CD4-positive, alpha-beta T cell (primary cell): ENCODE measurements around the gene SLC9A2. TPM values are rescaled to one million over a fixed set of nuclear protein-coding genes. Genes with fewer than 3 reads are reported as not detected.

Source experiments
- ATAC-seq: fragments of 200-7000 bp; cut with Tn5 transposase; one replicate; pipeline ENCODE4 v1.10.0; 2022; ENCODE audit warnings: mild to moderate bottlenecking; ENCODE audit not compliant: poor library complexity
- CTCF ChIA-PET: fragments of 350-600 bp; sonication (Branson Sonifier 250); formaldehyde crosslinking; loops from one replicate; lab custom pipeline; 2021; ENCODE audit warnings: antibody characterized with exemption, inconsistent platforms; lab: Charles Lee
- POLR2A ChIA-PET: fragments of 350-600 bp; sonication (Branson Sonifier 250); formaldehyde crosslinking; loops from one replicate; lab custom pipeline; 2021; ENCODE audit warnings: antibody characterized with exemption, inconsistent platforms; lab: Charles Lee
- DNase-seq, 14 experiments: peaks; one replicate each; pipeline ENCODE4 v3.0.0-alpha.2; 2013 to 2020; ENCODE audit warnings: mixed read lengths in 2 of 14
- H3K27ac ChIP-seq, 2 donors: one replicate each; pipeline versions ENCODE4 v1.5.1 to v1.7.0; 2013; ENCODE audit warnings: low read length in 2 of 2, low read depth in 1 of 2, mild to moderate bottlenecking in 1 of 2
- H3K27me3 ChIP-seq, 2 experiments: 1 replicate in 1 of 2; 2 replicates in 1 of 2; pipeline versions ENCODE4 v1.6.1 to v1.7.0; 2013; ENCODE audit warnings: low read length in 2 of 2, control low read depth in 1 of 2, mild to moderate bottlenecking in 1 of 2, moderate library complexity in 1 of 2; ENCODE audit not compliant: insufficient read depth in 2 of 2, control insufficient read depth in 1 of 2
- H3K36me3 ChIP-seq: one replicate; pipeline ENCODE4 v1.6.1; 2013; ENCODE audit warnings: low read length, control low read depth; ENCODE audit not compliant: insufficient read depth
- H3K4me1 ChIP-seq: one replicate; pipeline ENCODE4 v1.6.1; 2013; ENCODE audit warnings: low read length, control low read depth; ENCODE audit not compliant: insufficient read depth
- H3K4me3 ChIP-seq: one replicate; pipeline ENCODE4 v1.5.1; 2013; ENCODE audit warnings: mild to moderate bottlenecking, low read length, moderate library complexity
- H3K9me3 ChIP-seq, 2 experiments: 1 replicate in 1 of 2; 2 replicates in 1 of 2; pipeline versions ENCODE4 v1.6.1 to v1.7.0; 2013; ENCODE audit warnings: low read length in 2 of 2, mild to moderate bottlenecking in 2 of 2, control low read depth in 1 of 2, moderate library complexity in 1 of 2; ENCODE audit not compliant: control insufficient read depth in 1 of 2, insufficient read depth in 1 of 2
- H3K27ac Mint-ChIP-seq: one replicate; pipeline ENCODE4 v1.8.0; 2020; ENCODE audit warnings: mixed read lengths
- H3K27me3 Mint-ChIP-seq: one replicate; pipeline ENCODE4 v1.8.0; 2021; ENCODE audit warnings: mixed read lengths
- H3K36me3 Mint-ChIP-seq: one replicate; pipeline ENCODE4 v1.8.0; 2021; ENCODE audit warnings: low read depth, mixed read lengths
- H3K4me1 Mint-ChIP-seq: one replicate; pipeline ENCODE4 v1.8.0; 2021; ENCODE audit warnings: low read depth, mixed read lengths
- H3K4me3 Mint-ChIP-seq: one replicate; pipeline ENCODE4 v1.8.0; 2020; ENCODE audit warnings: mild to moderate bottlenecking, mixed read lengths
- H3K9me3 Mint-ChIP-seq: one replicate; pipeline ENCODE4 v1.8.0; 2020; ENCODE audit warnings: mixed read lengths
- CTCF ChIP-seq: fragments of 200-600 bp; IDR thresholded peaks from one replicate; pipeline ENCODE4 v1.8.0; 2022; ENCODE audit warnings: antibody characterized with exemption, mild to moderate bottlenecking
- intact Hi-C, 2 experiments: fragments of 100-400 bp; cut with DNase I in 1 of 2; cut with micrococcal nuclease in 1 of 2; formaldehyde crosslinking; loops; one replicate each; pipeline versions ENCODE4 v1.15.1 to v1.9.0; 2023 to 2025; cut with DNase I, micrococcal nuclease
- total RNA-seq, 174 experiments: library from RNA in 2 of 174; stranded (reverse) in 2 of 174; gene quantifications; one replicate each; pipeline ENCODE4 v1.2.3 and lab custom pipeline; 2021 to 2026

The SLC9A2 gene
- total RNA-seq, 2 experiments from 2014 or later = not detected

- peaks cover 97% of the 10 kb centered on the region for H3K36me3 Mint-ChIP-seq
- Histone ChIP-seq H3K9me3 (no peaks in the 10 kb centered on the region), H3K36me3 (peaks cover 73% of the 10 kb centered on the region), H3K27ac (no peak overlapping the region), H3K4me1 (no peaks in the 10 kb centered on the region), H3K27me3 (no peaks in the 10 kb centered on the region), H3K4me3 (no peak overlapping the region)
- no peaks in the 10 kb centered on the region for H3K4me1 Mint-ChIP-seq
- TF ChIP-seq CTCF = no peak
- H3K27me3 Mint-ChIP-seq = no peaks in the 10 kb centered on the region
- no peak for ATAC-seq
- no peak overlapping the region for H3K4me3 Mint-ChIP-seq
- DNase-seq = no peak
- no peaks in the 10 kb centered on the region for H3K9me3 Mint-ChIP-seq
- intact Hi-C loops = no loop called here
- H3K27ac Mint-ChIP-seq = no peak overlapping the region
- CTCF ChIA-PET = interaction anchor here (0.8 kb wide), 1 partner anchor 30 kb away, joined by 3 read pairs; no protein-coding TSS in a partner anchor
- POLR2A ChIA-PET = interaction anchor here (1.3 kb wide), 1 partner anchor 13 kb away, joined by 3 read pairs; a partner anchor contains a TSS
Observed at GRCh38 chr2:102724016-102724490, 104.7 kb downstream of the SLC9A2 start.

GRCh38 chr2:102724553-102724952 lies 105.2 kb downstream of the SLC9A2 start:
- ChIA-PET CTCF (interaction anchor here (0.8 kb wide), 1 partner anchor 29 kb away, joined by 3 read pairs; no protein-coding TSS in a partner anchor), POLR2A (interaction anchor here (1.3 kb wide), 1 partner anchor 12 kb away, joined by 3 read pairs; a partner anchor contains a TSS)
- Histone ChIP-seq H3K4me3 (no peak overlapping the region), H3K27me3 (no peaks in the 10 kb centered on the region), H3K27ac (no peak overlapping the region), H3K4me1 (no peaks in the 10 kb centered on the region), H3K36me3 (peaks cover 72% of the 10 kb centered on the region), H3K9me3 (no peaks in the 10 kb centered on the region)
- DNase-seq (no peak), ATAC-seq (no peak)
- no peaks in the 10 kb centered on the region for H3K27me3 Mint-ChIP-seq
- intact Hi-C loops = no loop called here
- H3K4me3 Mint-ChIP-seq = no peak overlapping the region
- H3K9me3 Mint-ChIP-seq = no peaks in the 10 kb centered on the region
- H3K36me3 Mint-ChIP-seq = peaks cover 92% of the 10 kb centered on the region
- H3K4me1 Mint-ChIP-seq = no peaks in the 10 kb centered on the region
- no peak for TF ChIP-seq CTCF
- H3K27ac Mint-ChIP-seq = no peak overlapping the region

GRCh38 chr2:102726128-102727087 lies 107.1 kb downstream of the SLC9A2 start:
- no peak for DNase-seq
- no peaks in the 10 kb centered on the region for H3K27me3 Mint-ChIP-seq
- POLR2A ChIA-PET = no interaction called here
- ATAC-seq = no peak
- no peak overlapping the region for H3K4me3 Mint-ChIP-seq
- H3K27ac ChIP-seq = no peak overlapping the region
- no peaks in the 10 kb centered on the region for H3K4me1 ChIP-seq
- TF ChIP-seq CTCF = no peak
- CTCF ChIA-PET = interaction anchor here (0.9 kb wide), 1 partner anchor 10 kb away, joined by 3 read pairs; a partner anchor contains a TSS
- no peaks in the 10 kb centered on the region for H3K9me3 Mint-ChIP-seq
- H3K27ac Mint-ChIP-seq = no peak overlapping the region
- intact Hi-C loops = no loop called here
- H3K36me3 ChIP-seq = peaks cover 63% of the 10 kb centered on the region
- no peaks in the 10 kb centered on the region for H3K4me1 Mint-ChIP-seq
- peaks cover 86% of the 10 kb centered on the region for H3K36me3 Mint-ChIP-seq
- no peaks in the 10 kb centered on the region for H3K27me3 ChIP-seq
- H3K4me3 ChIP-seq = no peak overlapping the region
- H3K9me3 ChIP-seq = no peaks in the 10 kb centered on the region
